Activated naive CD4-positive, alpha-beta T cell treated with anti-CD3 and anti-CD28 coated beads, Interleukin-2, amount 50 U/mL, for 24 hours (primary cell): ENCODE results near the gene TMEM175.

Source experiments
- H3K27ac Mint-ChIP-seq: one replicate; pipeline ENCODE4 v1.8.0; 2021; ENCODE audit warnings: mild to moderate bottlenecking, mixed read lengths
- H3K27me3 Mint-ChIP-seq: one replicate; pipeline ENCODE4 v1.8.0; 2021; ENCODE audit warnings: mixed read lengths
- H3K36me3 Mint-ChIP-seq: one replicate; pipeline ENCODE4 v1.8.0; 2021; ENCODE audit warnings: mixed read lengths
- H3K4me1 Mint-ChIP-seq: one replicate; pipeline ENCODE4 v1.8.0; 2021; ENCODE audit warnings: mixed read lengths
- H3K4me3 Mint-ChIP-seq: one replicate; pipeline ENCODE4 v1.8.0; 2021; ENCODE audit warnings: mild to moderate bottlenecking, mixed read lengths
- H3K9me3 Mint-ChIP-seq: one replicate; pipeline ENCODE4 v1.8.0; 2021; ENCODE audit warnings: mixed read lengths

Gene TMEM175

GRCh38 chr4:893995-894705 is 38.1 kb upstream of the TMEM175 start:
- Mint-ChIP-seq H3K9me3 (no peaks in the 10 kb centered on the region), H3K36me3 (no peaks in the 10 kb centered on the region), H3K4me1 (no peaks in the 10 kb centered on the region), H3K27ac (peak overlapping the region; percentile 17), H3K27me3 (no peaks in the 10 kb centered on the region), H3K4me3 (no peak overlapping the region)

- Mint-ChIP-seq H3K9me3 (no peaks in the 10 kb centered on the region), H3K4me1 (no peaks in the 10 kb centered on the region), H3K27ac (no peak overlapping the region), H3K36me3 (peaks cover 3% of the 10 kb centered on the region), H3K4me3 (no peak overlapping the region), H3K27me3 (no peaks in the 10 kb centered on the region)
These were observed 36.7 kb upstream of the TMEM175 start for GRCh38 chr4:895596-895995.

- H3K9me3 Mint-ChIP-seq, result no peaks in the 10 kb centered on the region
- H3K36me3 Mint-ChIP-seq, result peaks cover 3% of the 10 kb centered on the region
- H3K27me3 Mint-ChIP-seq, result no peaks in the 10 kb centered on the region
- H3K27ac Mint-ChIP-seq, result no peak overlapping the region
- no peaks in the 10 kb centered on the region for H3K4me1 Mint-ChIP-seq
- no peak overlapping the region for H3K4me3 Mint-ChIP-seq
These were observed 36.0 kb upstream of the TMEM175 start for GRCh38 chr4:896216-896615.

- H3K4me3 Mint-ChIP-seq, result no peak overlapping the region
- H3K36me3 Mint-ChIP-seq, result peaks cover 3% of the 10 kb centered on the region
- H3K9me3 Mint-ChIP-seq, result no peaks in the 10 kb centered on the region
- H3K27ac Mint-ChIP-seq, result no peak overlapping the region
- no peaks in the 10 kb centered on the region for H3K4me1 Mint-ChIP-seq
- no peaks in the 10 kb centered on the region for H3K27me3 Mint-ChIP-seq
These were observed 35.6 kb upstream of the TMEM175 start for GRCh38 chr4:896630-897029.

GRCh38 chr4:898123-898522 is 34.1 kb upstream of the TMEM175 start:
- no peaks in the 10 kb centered on the region for H3K27me3 Mint-ChIP-seq
- peaks cover 3% of the 10 kb centered on the region for H3K36me3 Mint-ChIP-seq
- H3K4me3 Mint-ChIP-seq, result no peak overlapping the region
- no peak overlapping the region for H3K27ac Mint-ChIP-seq
- H3K4me1 Mint-ChIP-seq, result no peaks in the 10 kb centered on the region
- no peaks in the 10 kb centered on the region for H3K9me3 Mint-ChIP-seq

- Mint-ChIP-seq H3K36me3 (peaks cover 3% of the 10 kb centered on the region), H3K27me3 (no peaks in the 10 kb centered on the region), H3K27ac (no peak overlapping the region)
These were observed 33.2 kb upstream of the TMEM175 start for GRCh38 chr4:898869-899555.

GRCh38 chr4:899556-899906 is 32.7 kb upstream of the TMEM175 start:
- Mint-ChIP-seq H3K27me3 (no peaks in the 10 kb centered on the region), H3K36me3 (peaks cover 3% of the 10 kb centered on the region), H3K27ac (no peak overlapping the region), H3K4me1 (no peaks in the 10 kb centered on the region), H3K9me3 (no peaks in the 10 kb centered on the region), H3K4me3 (no peak overlapping the region)

More at GRCh38 chr4:898869-899555, 33.2 kb upstream of the TMEM175 start:
- H3K4me3 Mint-ChIP-seq, result no peak overlapping the region
- no peaks in the 10 kb centered on the region for H3K9me3 Mint-ChIP-seq
- no peaks in the 10 kb centered on the region for H3K4me1 Mint-ChIP-seq

- no peaks in the 10 kb centered on the region for H3K9me3 Mint-ChIP-seq
- H3K4me1 Mint-ChIP-seq, result no peaks in the 10 kb centered on the region
- H3K36me3 Mint-ChIP-seq, result peaks cover 3% of the 10 kb centered on the region
- no peaks in the 10 kb centered on the region for H3K27me3 Mint-ChIP-seq
- H3K4me3 Mint-ChIP-seq, result no peak overlapping the region
- no peak overlapping the region for H3K27ac Mint-ChIP-seq
These were observed 32.2 kb upstream of the TMEM175 start for GRCh38 chr4:900073-900472.

GRCh38 chr4:900721-901120 is 31.5 kb upstream of the TMEM175 start:
- no peak overlapping the region for H3K4me3 Mint-ChIP-seq
- no peaks in the 10 kb centered on the region for H3K27me3 Mint-ChIP-seq
- no peaks in the 10 kb centered on the region for H3K9me3 Mint-ChIP-seq
- H3K27ac Mint-ChIP-seq, result no peak overlapping the region
- peaks cover 3% of the 10 kb centered on the region for H3K36me3 Mint-ChIP-seq
- no peaks in the 10 kb centered on the region for H3K4me1 Mint-ChIP-seq

GRCh38 chr4:901192-901910 is 30.9 kb upstream of the TMEM175 start:
- Mint-ChIP-seq H3K4me1 (no peaks in the 10 kb centered on the region), H3K36me3 (peaks cover 3% of the 10 kb centered on the region), H3K27me3 (no peaks in the 10 kb centered on the region), H3K27ac (no peak overlapping the region), H3K4me3 (no peak overlapping the region), H3K9me3 (no peaks in the 10 kb centered on the region)

GRCh38 chr4:903066-904046 is 28.9 kb upstream of the TMEM175 start:
- Mint-ChIP-seq H3K9me3 (no peaks in the 10 kb centered on the region), H3K27ac (no peak overlapping the region), H3K36me3 (peaks cover 4% of the 10 kb centered on the region), H3K4me1 (no peaks in the 10 kb centered on the region), H3K4me3 (no peak overlapping the region), H3K27me3 (no peaks in the 10 kb centered on the region)

GRCh38 chr4:905485-906338 is 26.5 kb upstream of the TMEM175 start:
- Mint-ChIP-seq H3K27ac (no peak overlapping the region), H3K4me3 (no peak overlapping the region), H3K4me1 (no peaks in the 10 kb centered on the region), H3K9me3 (no peaks in the 10 kb centered on the region), H3K36me3 (peaks cover 1% of the 10 kb centered on the region), H3K27me3 (no peaks in the 10 kb centered on the region)

GRCh38 chr4:906339-907102 is 25.7 kb upstream of the TMEM175 start:
- H3K4me1 Mint-ChIP-seq, result no peaks in the 10 kb centered on the region
- peaks cover 1% of the 10 kb centered on the region for H3K36me3 Mint-ChIP-seq
- H3K27ac Mint-ChIP-seq, result peak overlapping the region; percentile 23
- no peaks in the 10 kb centered on the region for H3K9me3 Mint-ChIP-seq
- no peak overlapping the region for H3K4me3 Mint-ChIP-seq
- H3K27me3 Mint-ChIP-seq, result no peaks in the 10 kb centered on the region

GRCh38 chr4:907103-907400 is 25.2 kb upstream of the TMEM175 start:
- Mint-ChIP-seq H3K9me3 (no peaks in the 10 kb centered on the region), H3K36me3 (peaks cover 4% of the 10 kb centered on the region), H3K4me3 (no peak overlapping the region), H3K4me1 (no peaks in the 10 kb centered on the region), H3K27me3 (no peaks in the 10 kb centered on the region), H3K27ac (no peak overlapping the region)
